ENCODE data around the gene SLC26A11. TPM values are rescaled to one million over a fixed set of nuclear protein-coding genes. Genes with fewer than 3 reads are reported as not detected.

Gene SLC26A11
- total RNA-seq, 4 donors from 2014 or later = 25.1 to 65.3 (median 31.7) TPM

- intact Hi-C loops (cut with DNase I) = no loop called here
- Histone ChIP-seq H3K36me3 (peaks cover 37 to 44% of the 10 kb centered on the region in 2 donors), H3K27me3 (no peaks in the 10 kb centered on the region), H3K27ac (no peak overlapping the region), H3K9me3 (no peaks in the 10 kb centered on the region), H3K4me3 (replicated peaks in 1 of 3) (no peak overlapping the region), H3K4me1 (peaks cover 6 to 9% of the 10 kb centered on the region in 2 donors)
- no peak for DNase-seq
- 96 to 98% methylated on average over 9 to 15 of the region's 23 CpGs for WGBS, 2 donors
- TF ChIP-seq POLR2A (IDR thresholded peaks at IDR 0.05) (no peak), CTCF (IDR thresholded peaks at IDR 0.05) (no peak)
Measured at GRCh38 chr17:80248001-80248893, 28.0 kb downstream of the SLC26A11 start.

- 90 to 92% methylated on average over 15 to 26 of the region's 26 CpGs for WGBS, 2 donors
- Histone ChIP-seq H3K9me3 (no peaks in the 10 kb centered on the region), H3K36me3 (peaks cover 28 to 40% of the 10 kb centered on the region in 2 donors), H3K4me1 (peaks cover 12 to 18% of the 10 kb centered on the region in 2 donors), H3K4me3 (replicated peaks in 1 of 3) (no peak overlapping the region), H3K27me3 (no peaks in the 10 kb centered on the region), H3K27ac (no peak overlapping the region)
- intact Hi-C loops (cut with DNase I) = no loop called here
- DNase-seq = no peak
- no peak for TF ChIP-seq POLR2A (IDR thresholded peaks at IDR 0.05)
- TF ChIP-seq CTCF (IDR thresholded peaks at IDR 0.05) = no peak
Measured at GRCh38 chr17:80248894-80249710, 28.9 kb downstream of the SLC26A11 start.

GRCh38 chr17:80251966-80252365 is 31.7 kb downstream of the SLC26A11 start:
- Histone ChIP-seq H3K36me3 (peaks cover 8 to 20% of the 10 kb centered on the region in 2 donors), H3K9me3 (no peaks in the 10 kb centered on the region), H3K4me3 (replicated peaks in 1 of 3) (no peak overlapping the region), H3K27ac (peak overlapping the region in 2 of 3 donors; percentile 84 to 94), H3K4me1 (peaks cover 32 to 45% of the 10 kb centered on the region in 2 donors), H3K27me3 (no peaks in the 10 kb centered on the region)
- no peak for DNase-seq
- intact Hi-C loops (cut with DNase I) = no loop called here
- 91 to 92% methylated on average over 11 of the region's 11 CpGs for WGBS, 2 donors
- TF ChIP-seq POLR2A (IDR thresholded peaks at IDR 0.05) = no peak
- no peak for TF ChIP-seq CTCF (IDR thresholded peaks at IDR 0.05)

- Histone ChIP-seq H3K27me3 (no peaks in the 10 kb centered on the region), H3K4me3 (replicated peaks in 1 of 3) (no peak overlapping the region), H3K36me3 (peaks cover 6 to 20% of the 10 kb centered on the region in 2 donors), H3K27ac (peak overlapping the region; percentile 84 to 96 (median 94)), H3K9me3 (no peaks in the 10 kb centered on the region), H3K4me1 (peaks cover 32 to 45% of the 10 kb centered on the region in 2 donors)
- peak; percentile 69 to 72 for DNase-seq
- TF ChIP-seq POLR2A (IDR thresholded peaks at IDR 0.05) (no peak), CTCF (IDR thresholded peaks at IDR 0.05) (peak in 4 of 6 experiments; percentile 30 to 57 (median 44))
- WGBS, 2 donors = 49% methylated on average over 13 of the region's 13 CpGs
- intact Hi-C loops (cut with DNase I) = no loop called here
Measured at GRCh38 chr17:80252871-80253270, 32.6 kb downstream of the SLC26A11 start.

Measured in thyroid gland (tissue), 4 donors.